ENCODE measurements around the gene NOP14. TPM values are rescaled to one million over a fixed set of nuclear protein-coding genes. Genes with fewer than 3 reads are reported as not detected.
"Not testable (repeated sequence)": the region's sequence is repeated elsewhere in the genome, so short reads cannot be mapped to it uniquely, and the experiment has no call there.

NOP14 gene
- total RNA-seq, 4 donors from 2014 or later: 22.6 to 31.3 (median 24.7) TPM

DNA sequence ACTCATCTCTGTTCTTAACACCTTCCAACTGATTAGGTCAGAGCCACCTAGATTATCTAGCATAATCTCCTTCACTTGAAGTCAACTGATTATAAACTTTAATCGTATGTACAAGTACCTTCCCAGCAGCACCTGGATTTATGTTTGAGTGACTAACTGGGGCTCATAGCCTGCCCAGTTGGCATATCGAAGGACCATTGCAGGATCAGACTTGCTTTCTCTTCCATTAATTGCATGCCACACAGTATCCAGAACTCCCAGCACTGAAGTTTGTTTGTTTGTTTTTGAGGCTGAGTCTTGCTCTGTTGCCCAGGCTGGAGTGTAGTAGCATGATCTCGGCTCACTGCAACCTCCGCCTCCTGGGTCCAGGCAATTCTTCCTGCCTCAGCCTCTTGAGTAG lies 28.0 kb upstream of the NOP14 start:
- H3K4me3 ChIP-seq: no peak overlapping the region
- TF ChIP-seq POLR2A (IDR thresholded peaks at IDR 0.05): no peak
- intact Hi-C loops (cut with DNase I): no loop called here
- no peaks in the 10 kb centered on the region for H3K9me3 ChIP-seq
- 24 to 59% methylated on average over 4 of the region's 4 CpGs for WGBS, 2 donors
- DNase-seq: no peak
- peaks cover 0 to 5% (median 0%) of the 10 kb centered on the region in 3 donors for H3K4me1 ChIP-seq
- H3K27me3 ChIP-seq: no peaks in the 10 kb centered on the region
- no peak overlapping the region for H3K27ac ChIP-seq
- no peaks in the 10 kb centered on the region for H3K36me3 ChIP-seq

DNA sequence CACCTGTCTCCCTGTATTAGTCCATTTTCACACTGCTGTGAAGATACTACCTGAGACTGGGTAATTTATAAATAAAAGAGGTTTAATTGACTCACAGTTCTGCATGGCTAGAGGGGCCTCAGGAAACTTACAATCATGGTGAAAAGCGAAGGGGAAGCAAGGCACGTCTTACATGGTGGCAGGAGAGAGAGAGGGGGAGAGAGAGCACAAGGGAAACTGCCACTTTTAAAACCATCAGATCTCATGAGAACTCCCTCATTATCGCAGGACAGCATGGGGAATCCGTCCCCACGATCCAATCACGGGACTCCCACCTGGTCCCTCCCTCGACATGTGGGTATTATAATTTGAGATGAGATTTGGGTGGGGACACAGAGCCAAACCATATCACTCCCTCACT lies 20.5 kb upstream of the NOP14 start:
- not testable (repeated sequence) for H3K27ac ChIP-seq, H3K4me1 ChIP-seq, DNase-seq, H3K4me3 ChIP-seq, H3K36me3 ChIP-seq, H3K27me3 ChIP-seq
- peaks cover 0 to 12% (median 3%) of the 10 kb centered on the region in 3 donors for H3K9me3 ChIP-seq
- 78 to 93% methylated on average over 7 of the region's 7 CpGs for WGBS, 2 donors
- intact Hi-C loops (cut with DNase I): loop anchor here (10.0 kb wide), 1 partner anchor 51 kb away; no protein-coding TSS in a partner anchor

DNA sequence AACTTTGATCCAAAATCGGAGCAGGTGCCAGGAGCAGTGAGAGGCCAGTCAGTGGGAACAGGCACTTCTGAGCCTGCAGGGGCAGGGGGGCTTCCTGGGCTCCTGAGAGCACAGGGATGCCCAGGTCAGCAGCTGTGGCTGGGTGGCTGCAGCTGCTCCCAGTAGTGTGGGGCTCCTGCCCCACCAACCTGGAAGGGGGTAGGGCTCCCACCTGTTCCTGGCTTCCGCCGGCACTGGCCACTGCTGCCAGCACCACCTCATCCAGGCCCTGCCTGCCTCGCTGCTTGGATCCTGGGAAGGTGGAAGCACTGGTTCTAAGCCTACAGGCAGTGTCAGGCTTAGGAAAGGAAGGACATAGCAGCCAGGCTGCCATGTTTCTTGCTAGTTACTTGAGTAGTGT lies 18.8 kb upstream of the NOP14 start:
- intact Hi-C loops (cut with DNase I): loop anchor here (10.0 kb wide), 1 partner anchor 53 kb away; no protein-coding TSS in a partner anchor
- Histone ChIP-seq H3K4me1 (no peaks in the 10 kb centered on the region), H3K36me3 (no peaks in the 10 kb centered on the region), H3K27ac (no peak overlapping the region), H3K9me3 (peaks cover 0 to 12% (median 3%) of the 10 kb centered on the region in 3 donors), H3K27me3 (peaks cover 0 to 4% (median 0%) of the 10 kb centered on the region in 4 donors), H3K4me3 (no peak overlapping the region)
- TF ChIP-seq POLR2A (IDR thresholded peaks at IDR 0.05): no peak
- TF ChIP-seq, protein P1, sequence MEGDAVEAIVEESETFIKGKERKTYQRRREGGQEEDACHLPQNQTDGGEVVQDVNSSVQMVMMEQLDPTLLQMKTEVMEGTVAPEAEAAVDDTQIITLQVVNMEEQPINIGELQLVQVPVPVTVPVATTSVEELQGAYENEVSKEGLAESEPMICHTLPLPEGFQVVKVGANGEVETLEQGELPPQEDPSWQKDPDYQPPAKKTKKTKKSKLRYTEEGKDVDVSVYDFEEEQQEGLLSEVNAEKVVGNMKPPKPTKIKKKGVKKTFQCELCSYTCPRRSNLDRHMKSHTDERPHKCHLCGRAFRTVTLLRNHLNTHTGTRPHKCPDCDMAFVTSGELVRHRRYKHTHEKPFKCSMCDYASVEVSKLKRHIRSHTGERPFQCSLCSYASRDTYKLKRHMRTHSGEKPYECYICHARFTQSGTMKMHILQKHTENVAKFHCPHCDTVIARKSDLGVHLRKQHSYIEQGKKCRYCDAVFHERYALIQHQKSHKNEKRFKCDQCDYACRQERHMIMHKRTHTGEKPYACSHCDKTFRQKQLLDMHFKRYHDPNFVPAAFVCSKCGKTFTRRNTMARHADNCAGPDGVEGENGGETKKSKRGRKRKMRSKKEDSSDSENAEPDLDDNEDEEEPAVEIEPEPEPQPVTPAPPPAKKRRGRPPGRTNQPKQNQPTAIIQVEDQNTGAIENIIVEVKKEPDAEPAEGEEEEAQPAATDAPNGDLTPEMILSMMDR (IDR thresholded peaks at IDR 0.05): no peak
- 80% methylated on average over 1 of the region's 4 CpGs; no CpG with 5 or more reads in 1 of the 2 donors for WGBS, 2 donors
- no peak for DNase-seq

DNA sequence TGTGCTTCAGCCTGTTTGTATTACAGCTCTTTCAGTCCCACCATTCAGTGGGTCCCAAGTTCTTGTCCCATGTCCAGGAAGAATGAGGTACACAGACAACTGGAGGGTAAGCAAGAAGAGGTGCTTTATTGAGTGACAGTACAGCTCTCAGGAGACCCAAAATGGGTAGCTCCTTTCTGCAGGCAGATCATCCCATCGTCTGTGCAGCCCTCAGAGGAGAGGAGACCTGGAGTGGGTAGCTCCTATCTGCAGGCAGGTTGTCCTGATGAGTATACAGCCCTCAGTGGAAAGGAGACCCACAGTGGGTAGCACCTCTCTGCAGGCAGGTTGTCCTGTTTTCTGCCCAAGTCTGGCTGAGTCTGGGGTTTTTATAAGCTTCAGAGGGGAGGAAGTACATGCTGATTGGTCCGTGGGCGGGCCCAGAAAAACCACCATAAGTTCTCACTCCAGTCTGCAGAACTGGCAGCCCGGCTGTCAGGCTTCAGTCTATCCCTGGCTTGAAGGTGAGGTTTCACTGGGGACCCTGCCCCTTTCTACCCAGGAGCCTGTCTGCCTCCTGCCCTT lies 18.1 kb upstream of the NOP14 start:
- Histone ChIP-seq H3K27me3 (peaks cover 0 to 4% (median 0%) of the 10 kb centered on the region in 4 donors), H3K4me1 (no peaks in the 10 kb centered on the region), H3K36me3 (no peaks in the 10 kb centered on the region), H3K9me3 (peaks cover 0 to 12% (median 3%) of the 10 kb centered on the region in 3 donors), H3K27ac (no peak overlapping the region), H3K4me3 (no peak overlapping the region)
- DNase-seq: no peak
- WGBS, 2 donors: 67 to 100% methylated on average over 1 of the region's 4 CpGs
- no peak for TF ChIP-seq POLR2A (IDR thresholded peaks at IDR 0.05)
- TF ChIP-seq, protein P1 (IDR thresholded peaks at IDR 0.05): no peak
- intact Hi-C loops (cut with DNase I): loop anchor here (10.0 kb wide), 1 partner anchor 53 kb away; no protein-coding TSS in a partner anchor

DNA sequence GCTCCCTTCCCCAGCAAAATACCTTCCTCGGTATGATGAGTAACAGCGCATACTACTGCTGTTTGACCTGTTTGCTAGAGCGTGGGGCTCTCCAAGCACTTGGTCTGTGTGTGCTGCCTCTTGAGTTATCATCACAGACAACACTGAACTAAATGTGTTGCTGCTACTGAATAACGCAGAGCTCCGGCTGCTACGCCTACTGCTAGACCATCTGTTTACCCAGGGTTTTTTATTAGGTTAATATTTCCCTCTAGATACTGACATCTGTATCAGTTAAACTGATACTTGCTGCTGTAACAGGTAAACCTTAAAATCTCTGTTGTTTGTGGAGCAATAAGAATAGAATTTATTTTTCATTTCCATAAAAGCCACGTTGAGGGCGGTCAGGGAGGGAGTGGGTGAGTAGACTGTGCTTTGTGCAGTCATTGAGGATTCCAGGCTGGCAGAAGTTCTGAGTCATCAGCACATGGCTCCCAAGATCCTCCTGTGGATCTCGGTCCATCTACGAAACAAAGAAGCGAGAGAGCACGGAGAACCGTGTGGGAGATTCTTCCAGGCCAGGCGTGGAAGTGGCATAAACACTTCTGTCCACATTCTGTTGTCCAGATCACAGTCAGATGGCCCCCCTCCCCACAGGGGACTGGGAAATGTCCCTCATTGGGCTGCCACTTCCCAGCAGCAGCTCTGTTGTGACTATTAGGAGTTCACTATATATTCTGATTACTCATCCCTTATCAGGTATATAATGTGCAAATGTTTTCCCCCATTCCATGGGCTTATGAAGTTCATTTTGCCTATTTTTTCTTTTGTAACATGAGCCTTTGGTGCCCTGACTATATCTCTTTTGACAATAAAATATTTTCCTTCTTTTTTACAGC lies 14.2 kb upstream of the NOP14 start:
- intact Hi-C loops (cut with DNase I): no loop called here
- Histone ChIP-seq H3K9me3 (peaks cover 0 to 12% (median 3%) of the 10 kb centered on the region in 3 donors), H3K27ac (no peak overlapping the region), H3K4me1 (no peaks in the 10 kb centered on the region), H3K4me3 (no peak overlapping the region), H3K36me3 (no peaks in the 10 kb centered on the region), H3K27me3 (peaks cover 0 to 4% (median 0%) of the 10 kb centered on the region in 4 donors)
- no peak for TF ChIP-seq POLR2A (IDR thresholded peaks at IDR 0.05)
- TF ChIP-seq, protein P1 (IDR thresholded peaks at IDR 0.05): no peak
- 73 to 79% methylated on average over 14 of the region's 14 CpGs for WGBS, 2 donors
- no peak for DNase-seq

DNA sequence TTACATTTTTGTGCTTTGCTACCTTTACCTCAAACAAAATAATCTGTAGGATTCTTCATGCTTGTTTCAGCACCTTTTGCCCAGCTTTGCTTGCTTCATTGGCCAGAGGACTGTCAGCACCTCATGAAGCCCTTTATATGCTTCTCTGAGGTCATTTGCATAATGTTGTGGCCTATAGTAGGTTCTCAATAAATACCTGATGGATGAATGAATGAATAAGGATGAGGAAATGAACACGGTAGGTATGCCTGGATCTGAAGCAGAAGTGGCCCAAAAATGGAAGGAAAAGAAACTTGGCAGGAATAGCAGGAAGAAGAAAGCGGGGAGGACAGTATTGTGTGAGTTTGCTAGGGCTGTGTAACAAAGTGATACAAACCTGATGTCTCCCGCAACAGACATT lies 8.1 kb upstream of the NOP14 start:
- no peaks in the 10 kb centered on the region for H3K36me3 ChIP-seq
- no peak overlapping the region for H3K27ac ChIP-seq
- WGBS, 2 donors: 89 to 91% methylated on average over 3 of the region's 3 CpGs
- DNase-seq: no peak
- H3K9me3 ChIP-seq: no peaks in the 10 kb centered on the region
- no peak overlapping the region for H3K4me3 ChIP-seq
- H3K4me1 ChIP-seq: no peaks in the 10 kb centered on the region
- intact Hi-C loops (cut with DNase I): no loop called here
- no peaks in the 10 kb centered on the region for H3K27me3 ChIP-seq
- TF ChIP-seq POLR2A (IDR thresholded peaks at IDR 0.05): no peak
- TF ChIP-seq, protein P1 (IDR thresholded peaks at IDR 0.05): no peak
